GM21390 (cell line): ENCODE measurements around the gene PAX5.

Experiments used
- ATAC-seq: cut with Tn5 transposase; IDR thresholded peaks from one replicate; pipeline ENCODE4 v1.9.1; 2021; ENCODE audit not compliant: unreplicated experiment

PAX5 gene

GRCh38 chr9:36935332-36935731 lies 98.7 kb downstream of the PAX5 start:
- peak; percentile 39 for ATAC-seq

GRCh38 chr9:36934478-36935065 lies 99.5 kb downstream of the PAX5 start:
- no peak for ATAC-seq

- no peak for ATAC-seq
These were observed 100.3 kb downstream of the PAX5 start for GRCh38 chr9:36933676-36934215.

GRCh38 chr9:36932198-36932597 lies 101.9 kb downstream of the PAX5 start:
- ATAC-seq = no peak

GRCh38 chr9:36930941-36931340 lies 103.1 kb downstream of the PAX5 start:
- ATAC-seq = no peak

- ATAC-seq = no peak
These were observed 104.8 kb downstream of the PAX5 start for GRCh38 chr9:36929350-36929675.

- peak; percentile 55 for ATAC-seq
These were observed 105.3 kb downstream of the PAX5 start for GRCh38 chr9:36928670-36929349.

- no peak for ATAC-seq
These were observed 105.9 kb downstream of the PAX5 start for GRCh38 chr9:36928210-36928609.

GRCh38 chr9:36924757-36925432 lies 109.2 kb downstream of the PAX5 start:
- no peak for ATAC-seq

GRCh38 chr9:36924071-36924470 lies 110.0 kb downstream of the PAX5 start:
- peak; percentile 55 for ATAC-seq

- ATAC-seq = no peak
These were observed 110.9 kb downstream of the PAX5 start for GRCh38 chr9:36923025-36923625.

- no peak for ATAC-seq
These were observed 111.5 kb downstream of the PAX5 start for GRCh38 chr9:36922548-36922947.

- ATAC-seq = no peak
These were observed 119.9 kb downstream of the PAX5 start for GRCh38 chr9:36914212-36914577.

- ATAC-seq = no peak
These were observed 120.5 kb downstream of the PAX5 start for GRCh38 chr9:36913393-36914211.

- ATAC-seq = no peak
These were observed 121.4 kb downstream of the PAX5 start for GRCh38 chr9:36912620-36913019.

GRCh38 chr9:36911601-36912412 lies 122.3 kb downstream of the PAX5 start:
- no peak for ATAC-seq

GRCh38 chr9:36911037-36911436 lies 123.0 kb downstream of the PAX5 start:
- no peak for ATAC-seq

GRCh38 chr9:36906492-36906891 lies 127.6 kb downstream of the PAX5 start:
- no peak for ATAC-seq

GRCh38 chr9:36905101-36906066 lies 128.7 kb downstream of the PAX5 start:
- no peak for ATAC-seq
